Neural cell (in vitro differentiated cells): ENCODE results near the gene PIM3. TPM values are rescaled to one million over a fixed set of nuclear protein-coding genes. Genes with fewer than 3 reads are reported as not detected.

Experiments
- H2AFZ ChIP-seq: fragments of 200-600, 300-800 bp; sonication (generic), shearing (Covaris generic); 2 replicates; pipeline ENCODE4 v1.6.0; 2014; ENCODE audit warnings: low read depth, mild to moderate bottlenecking, antibody characterized with exemption, low read length, moderate library complexity
- H3F3A ChIP-seq: fragments of 200-600 bp; shearing (Covaris generic); 2 replicates; pipeline ENCODE4 v1.6.1; 2016; ENCODE audit warnings: mild to moderate bottlenecking, moderate library complexity, mixed read lengths, antibody characterized with exemption, low read length; ENCODE audit not compliant: insufficient read depth, poor library complexity, severe bottlenecking
- H3K27ac ChIP-seq: fragments of 200-600, 300-800 bp; sonication (generic), shearing (Covaris generic); 2 replicates; pipeline ENCODE4 v1.5.1; 2014; ENCODE audit warnings: mild to moderate bottlenecking, low read length, moderate library complexity
- H3K27me3 ChIP-seq: fragments of 300-800, 200-600 bp; sonication (generic), shearing (Covaris generic); 2 replicates; pipeline ENCODE4 v1.6.0; 2014; ENCODE audit warnings: mild to moderate bottlenecking, low read depth, low read length, moderate library complexity; ENCODE audit not compliant: insufficient read depth
- H3K36me3 ChIP-seq: fragments of 300-800, 200-600 bp; sonication (generic), shearing (Covaris generic); 2 replicates; pipeline ENCODE4 v1.5.1; 2014; ENCODE audit warnings: mild to moderate bottlenecking, antibody characterized with exemption, low read length, moderate library complexity; ENCODE audit not compliant: insufficient read depth
- H3K4me2 ChIP-seq: fragments of 300-800, 200-600 bp; sonication (generic), shearing (Covaris generic); 2 replicates; pipeline ENCODE4 v1.6.0; 2014; ENCODE audit warnings: mild to moderate bottlenecking, low read length
- H3K4me3 ChIP-seq: fragments of 300-800, 200-600 bp; sonication (generic), shearing (Covaris generic); 2 replicates; pipeline ENCODE4 v1.5.1; 2014; ENCODE audit warnings: mild to moderate bottlenecking, low read length, moderate library complexity
- H3K79me2 ChIP-seq: fragments of 200-600 bp; shearing (Covaris generic); replicated peaks from 2 replicates; pipeline ENCODE4 v1.6.0; 2014; ENCODE audit warnings: mild to moderate bottlenecking, low read length, moderate library complexity; ENCODE audit not compliant: insufficient read depth
- H3K9ac ChIP-seq: fragments of 300-800, 200-600 bp; sonication (generic), shearing (Covaris generic); 2 replicates; pipeline ENCODE4 v1.6.1; 2016; ENCODE audit warnings: mild to moderate bottlenecking, low read length, mixed read lengths
- H3K9me2 ChIP-seq: fragments of 200-600 bp; shearing (Covaris generic); 2 replicates; pipeline ENCODE4 v1.6.1; 2016; ENCODE audit warnings: mild to moderate bottlenecking, low read length, mixed read lengths; ENCODE audit not compliant: insufficient read depth
- H3K9me3 ChIP-seq: fragments of 200-600, 300-800 bp; sonication (generic), shearing (Covaris generic); 2 replicates; pipeline ENCODE4 v1.6.1; 2016; ENCODE audit warnings: mild to moderate bottlenecking, mixed run types, low read length, moderate library complexity, mixed read lengths
- H4K20me1 ChIP-seq: fragments of 200-600 bp; shearing (Covaris generic); 2 replicates; pipeline ENCODE4 v1.6.1; 2016; ENCODE audit warnings: mild to moderate bottlenecking, mixed run types; ENCODE audit not compliant: insufficient read depth
- CTCF ChIP-seq: fragments of 450-650 bp; IDR thresholded peaks from 2 replicates; pipeline ENCODE4 v1.5.1; 2014; ENCODE audit warnings: antibody characterized with exemption, mild to moderate bottlenecking, moderate library complexity; ENCODE audit not compliant: poor library complexity, severe bottlenecking
- EP300 ChIP-seq: fragments of 450-650 bp; conservative IDR thresholded peaks from 2 replicates; pipeline ENCODE4 v1.6.1; 2014; ENCODE audit warnings: antibody characterized with exemption, mild to moderate bottlenecking, moderate library complexity; ENCODE audit not compliant: poor library complexity, severe bottlenecking
- EZH2 ChIP-seq: fragments of 200-600, 300-800 bp; shearing (Covaris generic), sonication (generic); IDR thresholded peaks from 2 replicates; pipeline ENCODE4 v1.6.1; 2014; ENCODE audit warnings: antibody characterized with exemption, low read length, borderline replicate concordance, mild to moderate bottlenecking; ENCODE audit not compliant: insufficient read depth, poor library complexity, severe bottlenecking
- MXI1 ChIP-seq: fragments of 450-650 bp; conservative IDR thresholded peaks from 2 replicates; pipeline ENCODE4 v1.6.1; 2014; ENCODE audit warnings: antibody characterized with exemption, mild to moderate bottlenecking; ENCODE audit not compliant: poor library complexity, severe bottlenecking
- POLR2AphosphoS5 ChIP-seq: IDR thresholded peaks from 2 replicates; pipeline ENCODE4 v1.6.1; 2012
- RAD21 ChIP-seq: fragments of 450-650 bp; conservative IDR thresholded peaks from 2 replicates; pipeline ENCODE4 v1.6.1; 2014; ENCODE audit warnings: antibody characterized with exemption, mild to moderate bottlenecking, moderate library complexity
- REST ChIP-seq: IDR thresholded peaks from 2 replicates; pipeline ENCODE4 v1.6.1; 2012; ENCODE audit warnings: borderline replicate concordance
- SMC3 ChIP-seq: fragments of 450-650 bp; conservative IDR thresholded peaks from 2 replicates; pipeline ENCODE4 v1.6.1; 2014; ENCODE audit warnings: antibody characterized with exemption, mild to moderate bottlenecking, moderate library complexity; ENCODE audit not compliant: poor library complexity
- TAF1 ChIP-seq: IDR thresholded peaks from 2 replicates; pipeline ENCODE4 v1.6.1; 2012; ENCODE audit warnings: low read depth
- polyA plus RNA-seq: library from polyadenylated mRNA; depleted of rRNA; stranded (reverse); fragments of >200 nt; gene quantifications from 2 replicates; pipeline ENCODE4 v1.2.3, GENCODE V29; 2014

PIM3 gene
- polyA plus RNA-seq, 1 donor from 2014 or later = 28.7 TPM

DNA sequence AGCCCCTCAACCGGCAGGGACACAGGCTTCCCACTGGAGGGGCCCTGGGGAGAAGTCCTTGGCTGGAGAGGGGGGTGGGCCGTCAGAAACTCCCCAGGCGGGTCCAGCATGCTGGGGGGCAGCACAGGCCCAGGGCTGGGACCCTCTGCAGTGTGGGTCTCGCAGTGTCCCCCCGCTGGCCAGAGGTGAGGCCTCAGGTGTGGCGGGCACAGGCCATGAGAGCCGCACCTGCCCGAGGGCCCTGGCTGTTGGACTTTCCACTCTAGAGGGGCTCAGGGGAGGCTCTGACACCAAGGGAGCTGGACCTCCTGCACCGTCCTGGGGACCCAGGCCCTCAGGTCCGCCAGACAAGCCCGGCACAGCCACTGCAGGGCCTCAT, 10.7 kb upstream of the PIM3 start:
- Histone ChIP-seq H3F3A (no peaks in the 10 kb centered on the region), H3K27me3 (no peaks in the 10 kb centered on the region), H3K79me2 (no peaks in the 10 kb centered on the region), H3K9me2 (no peaks in the 10 kb centered on the region), H3K9ac (no peak overlapping the region), H4K20me1 (no peaks in the 10 kb centered on the region), H3K4me2 (no peak overlapping the region), H3K9me3 (no peaks in the 10 kb centered on the region), H3K27ac (no peak overlapping the region), H3K4me3 (no peak overlapping the region), H3K36me3 (no peaks in the 10 kb centered on the region), H2AFZ (no peak overlapping the region)
- no peak for TF ChIP-seq RAD21

DNA sequence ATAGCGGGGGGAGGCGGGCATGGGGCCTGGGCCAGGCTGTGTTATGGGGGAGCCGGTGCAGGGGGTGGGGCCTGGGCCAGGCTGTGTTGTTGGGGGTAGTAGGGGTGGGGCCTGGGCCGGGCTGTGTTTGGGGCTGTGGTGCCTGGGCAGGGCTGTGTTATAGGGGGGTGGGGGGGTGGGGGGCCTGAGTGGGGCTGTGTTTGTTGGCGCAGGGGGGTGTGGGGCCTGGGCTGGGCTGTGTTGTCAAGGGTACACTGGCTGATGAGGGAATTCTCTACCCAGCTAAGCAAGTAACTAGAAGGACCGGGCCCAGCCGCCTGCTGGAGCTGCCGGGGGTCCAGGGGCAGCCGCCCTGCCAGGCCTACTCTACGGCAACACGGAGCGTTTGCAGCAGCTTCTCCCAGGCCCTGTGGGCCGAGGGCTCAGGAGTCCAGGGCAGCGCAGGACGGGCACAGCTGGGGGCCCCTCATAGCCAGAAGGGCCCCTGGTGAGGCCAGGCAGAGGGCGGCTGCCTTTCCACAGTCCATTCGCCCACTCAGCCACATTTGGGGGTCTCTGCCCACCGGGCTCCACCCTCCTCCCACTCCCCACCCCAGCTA, 10.1 kb upstream of the PIM3 start:
- H3K4me2 ChIP-seq = no peak overlapping the region
- no peaks in the 10 kb centered on the region for H3K79me2 ChIP-seq
- no peak overlapping the region for H3K9ac ChIP-seq
- H3K27ac ChIP-seq = no peak overlapping the region
- no peak overlapping the region for H2AFZ ChIP-seq
- TF ChIP-seq TAF1 (no peak), EZH2 (no peak), RAD21 (no peak), MXI1 (no peak), SMC3 (no peak), EP300 (no peak), CTCF (no peak), POLR2AphosphoS5 (no peak), REST (no peak)
- no peaks in the 10 kb centered on the region for H3K9me2 ChIP-seq
- H3K27me3 ChIP-seq = no peaks in the 10 kb centered on the region
- H3F3A ChIP-seq = no peaks in the 10 kb centered on the region
- no peaks in the 10 kb centered on the region for H3K9me3 ChIP-seq
- no peak overlapping the region for H3K4me3 ChIP-seq
- no peaks in the 10 kb centered on the region for H3K36me3 ChIP-seq
- H4K20me1 ChIP-seq = no peaks in the 10 kb centered on the region
